H9 (cell line): ENCODE data around the gene TCEA2. TPM values are rescaled to one million over a fixed set of nuclear protein-coding genes. Genes with fewer than 3 reads are reported as not detected.

Experiments used
- DNase-seq: peaks from one replicate; pipeline ENCODE4 v3.0.0-alpha.2; 2017
- H2AFZ ChIP-seq: one replicate; pipeline ENCODE4 v1.6.1; 2013; ENCODE audit warnings: mild to moderate bottlenecking, low read length, control low read depth, moderate library complexity
- H2AK5ac ChIP-seq: 2 replicates; pipeline ENCODE4 v1.6.1; 2013; ENCODE audit warnings: low read length, control low read depth, mixed read lengths; ENCODE audit not compliant: insufficient read length
- H2BK120ac ChIP-seq: one replicate; pipeline ENCODE4 v1.6.1; 2013; ENCODE audit warnings: low read depth, mild to moderate bottlenecking, low read length, control low read depth, inconsistent platforms; ENCODE audit not compliant: poor library complexity, severe bottlenecking
- H2BK12ac ChIP-seq: 2 replicates; pipeline ENCODE4 v1.6.1; 2013; ENCODE audit warnings: low read length, control low read depth, mixed read lengths, low read depth; ENCODE audit not compliant: insufficient read length
- H2BK15ac ChIP-seq: 2 replicates; pipeline ENCODE4 v1.6.1; 2013; ENCODE audit warnings: low read depth, low read length, control low read depth
- H2BK20ac ChIP-seq: one replicate; pipeline ENCODE4 v1.6.1; 2013; ENCODE audit warnings: low read depth, mild to moderate bottlenecking, low read length, control low read depth, inconsistent platforms; ENCODE audit not compliant: poor library complexity, severe bottlenecking
- H2BK5ac ChIP-seq: 2 replicates; pipeline ENCODE4 v1.6.1; 2013; ENCODE audit warnings: low read length, control low read depth, mixed read lengths; ENCODE audit not compliant: insufficient read length
- H3K14ac ChIP-seq: 2 replicates; pipeline ENCODE4 v1.6.1; 2013; ENCODE audit warnings: low read length, control low read depth; ENCODE audit not compliant: insufficient read depth
- H3K18ac ChIP-seq: 2 replicates; pipeline ENCODE4 v1.6.1; 2013; ENCODE audit warnings: low read depth, mild to moderate bottlenecking, mixed read lengths, low read length, control low read depth; ENCODE audit not compliant: insufficient read length
- H3K23ac ChIP-seq: 2 replicates; pipeline ENCODE4 v1.6.1; 2013; ENCODE audit warnings: low read length, control low read depth, mixed read lengths, low read depth; ENCODE audit not compliant: insufficient read length
- H3K23me2 ChIP-seq: 2 replicates; pipeline ENCODE4 v1.6.1; 2013; ENCODE audit warnings: low read depth, mild to moderate bottlenecking, mixed read lengths, low read length, control low read depth; ENCODE audit not compliant: insufficient read length, poor library complexity, severe bottlenecking
- H3K27ac ChIP-seq: 2 replicates; pipeline ENCODE4 v1.5.1; 2013; ENCODE audit warnings: low read length, control low read depth, mixed read lengths, low read depth; ENCODE audit not compliant: insufficient read length
- H3K27me3 ChIP-seq: 2 replicates; pipeline ENCODE4 v1.6.1; 2013; ENCODE audit warnings: low read length, control low read depth, inconsistent platforms; ENCODE audit not compliant: insufficient read depth
- H3K4ac ChIP-seq: 2 replicates; pipeline ENCODE4 v1.6.1; 2013; ENCODE audit warnings: low read depth, mild to moderate bottlenecking, control low read depth, inconsistent platforms, low read length, moderate library complexity
- H3K4me1 ChIP-seq: 2 replicates; pipeline ENCODE4 v1.6.1; 2013; ENCODE audit warnings: low read length, control low read depth, inconsistent platforms; ENCODE audit not compliant: insufficient read depth
- H3K4me2 ChIP-seq: 2 replicates; pipeline ENCODE4 v1.6.1; 2013; ENCODE audit warnings: low read length, control low read depth, mixed read lengths; ENCODE audit not compliant: insufficient read length, insufficient read depth
- H3K56ac ChIP-seq: 2 replicates; pipeline ENCODE4 v1.6.1; 2013; ENCODE audit warnings: low read depth, mild to moderate bottlenecking, mixed read lengths, low read length, control low read depth; ENCODE audit not compliant: insufficient read length
- H3K79me1 ChIP-seq: 2 replicates; pipeline ENCODE4 v1.6.1; 2013; ENCODE audit warnings: low read depth, mild to moderate bottlenecking, moderate library complexity, low read length, control low read depth, inconsistent platforms; ENCODE audit not compliant: insufficient read depth, poor library complexity, severe bottlenecking
- H3K79me2 ChIP-seq: 2 replicates; pipeline ENCODE4 v1.6.1; 2013; ENCODE audit warnings: low read length, control low read depth, inconsistent platforms; ENCODE audit not compliant: insufficient read depth
- H3K9ac ChIP-seq: 2 replicates; pipeline ENCODE4 v1.6.1; 2013; ENCODE audit warnings: low read length, control low read depth, mixed read lengths; ENCODE audit not compliant: insufficient read length; ENCODE audit errors: extremely low read depth
- H3K9me3 ChIP-seq: one replicate; pipeline ENCODE4 v1.6.1; 2013; ENCODE audit warnings: low read depth, low read length, inconsistent platforms; ENCODE audit not compliant: control insufficient read depth
- H3T11ph ChIP-seq: one replicate; pipeline ENCODE4 v1.6.1; 2013; ENCODE audit warnings: mild to moderate bottlenecking, low read length, control low read depth, inconsistent platforms
- H4K20me1 ChIP-seq: one replicate; pipeline ENCODE4 v1.6.1; 2013; ENCODE audit not compliant: control insufficient read depth, insufficient read length, insufficient read depth
- H4K5ac ChIP-seq: 2 replicates; pipeline ENCODE4 v1.6.1; 2013; ENCODE audit warnings: low read depth, mild to moderate bottlenecking, mixed read lengths, low read length, control low read depth; ENCODE audit not compliant: insufficient read length
- H4K8ac ChIP-seq: replicated peaks from 2 replicates; pipeline ENCODE4 v1.6.1; 2013; ENCODE audit warnings: low read length, control low read depth, mixed read lengths, low read depth; ENCODE audit not compliant: insufficient read length
- H4K91ac ChIP-seq: 2 replicates; pipeline ENCODE4 v1.6.1; 2013; ENCODE audit warnings: low read depth, mild to moderate bottlenecking, moderate library complexity, mixed read lengths, low read length, control low read depth; ENCODE audit not compliant: insufficient read length
- H3K27ac Mint-ChIP-seq, 3 experiments: 2 replicates in 2 of 3; 3 replicates in 1 of 3; pipeline ENCODE4 v1.8.0; 2020 to 2021; ENCODE audit warnings: mixed read lengths in 3 of 3, mild to moderate bottlenecking in 1 of 3, moderate library complexity in 1 of 3
- H3K27me3 Mint-ChIP-seq: 2 replicates; pipeline ENCODE4 v1.8.0; 2021; ENCODE audit warnings: low read depth, mild to moderate bottlenecking, moderate library complexity, mixed read lengths
- H3K36me3 Mint-ChIP-seq, 3 experiments: 2 replicates in 2 of 3; 3 replicates in 1 of 3; pipeline ENCODE4 v1.8.0; 2020 to 2021; ENCODE audit warnings: low read depth in 3 of 3, mixed read lengths in 3 of 3; ENCODE audit not compliant: insufficient read depth in 1 of 3
- H3K4me1 Mint-ChIP-seq, 2 experiments: 2 replicates each; pipeline ENCODE4 v1.8.0; 2020; ENCODE audit warnings: mixed read lengths in 2 of 2
- H3K4me3 Mint-ChIP-seq, 2 experiments: 2 replicates in 1 of 2; 3 replicates in 1 of 2; pipeline ENCODE4 v1.8.0; 2020 to 2021; ENCODE audit warnings: mild to moderate bottlenecking in 2 of 2, mixed read lengths in 2 of 2, moderate library complexity in 1 of 2
- H3K9me3 Mint-ChIP-seq, 2 experiments: 2 replicates in 1 of 2; 3 replicates in 1 of 2; pipeline ENCODE4 v1.8.0; 2020; ENCODE audit warnings: mild to moderate bottlenecking in 2 of 2, mixed read lengths in 2 of 2, moderate library complexity in 1 of 2
- WGBS: extraction: QIAGEN DNeasy Blood & Tissue Kit; methylation state at CpG from one replicate; pipeline ENCODE4 v1.1.7; 2013; ENCODE audit warnings: missing lambda C conversion rate, low lambda C conversion rate, mixed read lengths; ENCODE audit not compliant: insufficient read length; ENCODE audit errors: extremely low coverage; 5-methylcytosine and 5-hydroxymethylcytosine counted together
- total RNA-seq: library from RNA; stranded (reverse); gene quantifications from 2 replicates; pipeline ENCODE4 v1.2.1, GENCODE V29; 2021
- TF ChIP-seq, protein P1 (sequence below): fragments of 200-600 bp; sonication (generic); conservative IDR thresholded peaks from 3 replicates; pipeline ENCODE4 v1.8.0; 2021; ENCODE audit warnings: antibody characterized with exemption, mild to moderate bottlenecking

Gene TCEA2
- total RNA-seq, 1 experiment from 2014 or later, result 51.7 TPM

DNA sequence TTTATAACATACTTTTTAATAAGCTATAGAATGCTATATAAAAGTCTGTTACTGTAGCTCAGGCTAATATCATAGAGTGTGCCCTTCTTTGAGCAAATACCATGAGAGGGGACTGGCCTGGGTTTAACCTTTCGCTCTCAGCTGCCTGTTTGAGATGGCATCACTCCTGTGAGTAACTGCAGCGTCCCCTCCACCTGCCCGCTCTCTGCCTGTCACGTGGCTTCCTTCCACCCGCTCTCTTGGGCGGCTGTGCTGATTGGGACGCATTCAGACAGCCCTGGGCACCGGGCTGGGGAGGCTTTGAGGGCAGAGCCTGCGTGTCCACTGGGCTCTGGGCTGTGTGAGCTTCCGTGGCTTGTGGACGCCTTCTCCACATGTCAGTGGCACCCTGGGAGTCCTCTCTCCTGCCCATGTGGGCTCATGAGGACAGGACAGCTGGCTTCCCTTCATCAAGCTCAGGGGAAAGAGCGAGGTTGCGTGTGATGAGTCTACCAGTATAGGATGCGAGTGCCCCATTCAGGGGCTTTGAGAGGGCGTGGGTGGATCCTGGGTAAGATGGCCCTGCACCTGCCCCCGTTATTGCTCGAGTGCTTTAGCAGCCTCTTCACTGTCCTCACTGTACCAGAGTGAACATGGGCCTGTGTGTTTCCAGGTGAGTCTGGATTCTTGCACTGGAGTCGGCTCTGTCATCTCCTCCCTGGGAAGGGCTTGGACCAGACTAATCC, 37.7 kb upstream of the TCEA2 start:
- no peaks in the 10 kb centered on the region for H3K27me3 Mint-ChIP-seq
- peaks cover 41 to 87% (median 79%) of the 10 kb centered on the region in 3 experiments for H3K36me3 Mint-ChIP-seq
- Histone ChIP-seq H3K9me3 (no peaks in the 10 kb centered on the region), H3K14ac (no peak overlapping the region), H2BK15ac (no peak overlapping the region), H3K27me3 (no peaks in the 10 kb centered on the region), H3K4me1 (no peaks in the 10 kb centered on the region), H2BK120ac (no peak overlapping the region), H3K23ac (no peak overlapping the region), H2BK20ac (no peak overlapping the region), H3K4ac (no peak overlapping the region), H3K79me2 (no peaks in the 10 kb centered on the region), H3K79me1 (no peaks in the 10 kb centered on the region), H4K20me1 (no peaks in the 10 kb centered on the region), H4K5ac (no peak overlapping the region), H3K23me2 (no peaks in the 10 kb centered on the region), H2AFZ (no peak overlapping the region), H2BK5ac (no peak overlapping the region), H2BK12ac (no peak overlapping the region), H3K18ac (no peak overlapping the region), H4K8ac (no peak overlapping the region), H4K91ac (no peak overlapping the region), H3K9ac (no peak overlapping the region), H3K56ac (no peak overlapping the region), H2AK5ac (no peak overlapping the region), H3K4me2 (no peak overlapping the region), H3T11ph (no peak overlapping the region), H3K27ac (no peak overlapping the region)
- WGBS, result no CpG with 5 or more reads among the region's 18 CpGs
- no peaks in the 10 kb centered on the region; a peak in 1 of 5 replicates for H3K9me3 Mint-ChIP-seq
- TF ChIP-seq, protein P1, sequence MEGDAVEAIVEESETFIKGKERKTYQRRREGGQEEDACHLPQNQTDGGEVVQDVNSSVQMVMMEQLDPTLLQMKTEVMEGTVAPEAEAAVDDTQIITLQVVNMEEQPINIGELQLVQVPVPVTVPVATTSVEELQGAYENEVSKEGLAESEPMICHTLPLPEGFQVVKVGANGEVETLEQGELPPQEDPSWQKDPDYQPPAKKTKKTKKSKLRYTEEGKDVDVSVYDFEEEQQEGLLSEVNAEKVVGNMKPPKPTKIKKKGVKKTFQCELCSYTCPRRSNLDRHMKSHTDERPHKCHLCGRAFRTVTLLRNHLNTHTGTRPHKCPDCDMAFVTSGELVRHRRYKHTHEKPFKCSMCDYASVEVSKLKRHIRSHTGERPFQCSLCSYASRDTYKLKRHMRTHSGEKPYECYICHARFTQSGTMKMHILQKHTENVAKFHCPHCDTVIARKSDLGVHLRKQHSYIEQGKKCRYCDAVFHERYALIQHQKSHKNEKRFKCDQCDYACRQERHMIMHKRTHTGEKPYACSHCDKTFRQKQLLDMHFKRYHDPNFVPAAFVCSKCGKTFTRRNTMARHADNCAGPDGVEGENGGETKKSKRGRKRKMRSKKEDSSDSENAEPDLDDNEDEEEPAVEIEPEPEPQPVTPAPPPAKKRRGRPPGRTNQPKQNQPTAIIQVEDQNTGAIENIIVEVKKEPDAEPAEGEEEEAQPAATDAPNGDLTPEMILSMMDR, result no peak
- H3K4me1 Mint-ChIP-seq, result no peaks in the 10 kb centered on the region
- DNase-seq, result no peak
- H3K4me3 Mint-ChIP-seq, result no peak overlapping the region
- peak overlapping the region in 1 of 3 experiments; percentile 36; a peak in 1 of 7 replicates for H3K27ac Mint-ChIP-seq
